ENCODE measurements around the gene SLC49A3. TPM values are rescaled to one million over a fixed set of nuclear protein-coding genes. Genes with fewer than 3 reads are reported as not detected.

Gene SLC49A3
- total RNA-seq, 4 donors from 2014 or later, result 9.4 to 21.1 (median 19.0) TPM

GRCh38 chr4:720111-720860 is 31.3 kb upstream of the SLC49A3 start:
- ATAC-seq (ENCODE audit: low FRiP score) (no peak), DNase-seq (ENCODE audit: low spot score) (no peak)
- TF ChIP-seq CTCF (IDR thresholded peaks at IDR 0.05), result no peak

- ATAC-seq (ENCODE audit: low FRiP score) (no peak), DNase-seq (ENCODE audit: low spot score) (no peak)
- no peak for TF ChIP-seq CTCF (IDR thresholded peaks at IDR 0.05)
Measured at GRCh38 chr4:718460-718859, 29.5 kb upstream of the SLC49A3 start.

- DNase-seq (ENCODE audit: low spot score), result no peak
- TF ChIP-seq CTCF (IDR thresholded peaks at IDR 0.05), result no peak
- no peak for ATAC-seq (ENCODE audit: low FRiP score)
Measured at GRCh38 chr4:717601-718320, 28.8 kb upstream of the SLC49A3 start.

GRCh38 chr4:714087-714486 is 25.1 kb upstream of the SLC49A3 start:
- DNase-seq (ENCODE audit: low spot score) (no peak), ATAC-seq (ENCODE audit: low FRiP score) (no peak)
- TF ChIP-seq CTCF (IDR thresholded peaks at IDR 0.05), result no peak

- DNase-seq (ENCODE audit: low spot score), result no peak
- ATAC-seq (ENCODE audit: low FRiP score), result no peak
Measured at GRCh38 chr4:712916-713632, 24.1 kb upstream of the SLC49A3 start.

GRCh38 chr4:712093-712492 is 23.1 kb upstream of the SLC49A3 start:
- DNase-seq (ENCODE audit: low spot score), result no peak
- no peak for TF ChIP-seq CTCF (IDR thresholded peaks at IDR 0.05)
- no peak for ATAC-seq (ENCODE audit: low FRiP score)

More at GRCh38 chr4:712916-713632, 24.1 kb upstream of the SLC49A3 start:
- TF ChIP-seq CTCF (IDR thresholded peaks at IDR 0.05), result no peak

Measured in omental fat pad (tissue), 4 donors.